GM10266 (cell line): Measurements from ENCODE around the gene CREB1.

Source experiments
- DNase-seq: peaks from one replicate; pipeline ENCODE4 v3.0.0; 2012; ENCODE audit errors: extremely low spot score
- CTCF ChIP-seq: IDR thresholded peaks from 2 replicates; pipeline ENCODE4 v1.5.1; 2012; ENCODE audit warnings: mild to moderate bottlenecking, low read depth; ENCODE audit not compliant: control insufficient read depth, insufficient read depth; ENCODE audit errors: missing control alignments

Gene CREB1

GRCh38 chr2:207505171-207505570 is 24.6 kb upstream of the CREB1 start:
- TF ChIP-seq CTCF = no peak
- no peak for DNase-seq

- TF ChIP-seq CTCF = no peak
- no peak for DNase-seq
These were observed 24.0 kb upstream of the CREB1 start for GRCh38 chr2:207505728-207506127.

GRCh38 chr2:207506426-207506825 is 23.3 kb upstream of the CREB1 start:
- no peak for DNase-seq

GRCh38 chr2:207510148-207510547 is 19.6 kb upstream of the CREB1 start:
- no peak for DNase-seq
- TF ChIP-seq CTCF = no peak

More at GRCh38 chr2:207506426-207506825, 23.3 kb upstream of the CREB1 start:
- no peak for TF ChIP-seq CTCF

GRCh38 chr2:207511851-207512250 is 17.9 kb upstream of the CREB1 start:
- DNase-seq = no peak
- no peak for TF ChIP-seq CTCF

GRCh38 chr2:207512356-207512755 is 17.4 kb upstream of the CREB1 start:
- TF ChIP-seq CTCF = no peak
- no peak for DNase-seq

GRCh38 chr2:207513551-207514257 is 16.1 kb upstream of the CREB1 start:
- TF ChIP-seq CTCF = no peak
- no peak for DNase-seq
